Stimulated activated CD8-positive, alpha-beta memory T cell treated with anti-CD3 and anti-CD28 coated beads, Interleukin-4, amount 100 ng/mL, for 1 hour (primary cell): Measurements from ENCODE around the gene FHOD1.

Source experiments
- DNase-seq, 2 donors: peaks; one replicate each; pipeline ENCODE4 v3.0.0-alpha.2; 2020; ENCODE audit warnings: low read depth in 2 of 2, low spot score in 1 of 2

FHOD1 gene

DNA sequence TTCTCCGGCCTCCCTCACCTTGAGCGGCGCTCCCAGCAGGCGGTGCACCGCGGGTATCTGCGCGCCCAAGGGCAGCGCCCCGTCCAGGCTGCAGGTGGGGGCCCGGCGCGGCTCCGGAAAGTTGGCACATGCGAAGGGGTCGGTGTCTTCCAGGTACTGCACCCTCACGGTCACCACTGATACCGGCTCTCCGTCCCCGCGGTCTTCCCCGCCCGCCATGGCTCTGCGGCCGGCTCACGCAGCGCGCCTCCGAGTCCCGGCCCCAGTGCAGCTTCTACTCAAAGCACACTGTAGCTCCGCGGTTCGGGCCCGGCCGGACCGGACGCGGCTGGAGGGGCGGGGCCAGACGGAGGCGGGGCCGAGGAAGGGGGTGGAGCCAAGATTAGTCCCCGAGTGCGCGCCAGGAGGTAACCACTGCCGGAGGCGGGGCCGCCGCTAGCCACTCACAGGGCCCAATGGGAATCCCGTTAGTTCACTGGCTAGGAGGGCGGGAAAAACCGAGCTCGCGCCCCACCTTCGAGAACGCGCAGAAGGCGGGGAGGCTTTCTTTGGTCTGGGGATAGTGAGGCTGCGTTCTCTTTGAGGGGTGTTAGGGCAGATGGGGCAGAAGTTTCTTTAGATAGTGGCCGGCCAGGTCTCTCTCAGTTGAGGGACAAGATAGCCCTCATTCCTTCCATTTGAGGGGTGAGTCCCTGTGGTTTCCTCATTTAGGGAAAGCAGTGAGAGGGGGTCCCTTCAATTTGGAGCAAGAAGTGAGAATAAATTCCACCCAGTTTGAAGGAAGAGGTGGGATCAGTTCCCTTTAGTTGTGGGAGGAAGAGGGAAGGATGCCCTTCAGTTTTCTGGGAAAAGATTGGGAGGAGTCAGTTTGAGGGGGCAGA is at the start of gene FHOD1:
TSS of gene FHOD1 (minus strand) at position 290 of the 881 bp plus-strand sequence. CDS start at position 219, 71 bp downstream.
- peak; percentile 91 to 97 for DNase-seq

DNA sequence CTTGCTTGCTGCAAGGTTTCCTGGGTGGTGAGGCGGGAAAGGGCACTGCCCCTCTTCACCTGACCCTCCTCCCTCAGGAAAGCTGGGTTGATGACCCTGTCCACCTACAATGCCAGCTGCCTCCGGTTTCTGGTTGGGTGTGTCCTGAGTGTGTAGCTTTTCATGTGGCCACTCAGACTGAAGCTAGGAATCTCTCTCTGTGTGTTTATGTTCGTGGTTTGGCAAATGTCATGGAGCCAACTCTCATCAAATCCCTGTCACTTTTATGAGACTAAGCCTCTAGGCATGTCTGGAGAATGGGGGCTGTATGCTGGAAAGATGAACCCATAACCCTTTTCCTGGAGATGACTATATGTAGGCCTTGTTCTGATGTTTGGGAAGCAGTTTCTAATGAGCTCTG is 49.1 kb upstream of the FHOD1 start:
- no peak for DNase-seq

DNA sequence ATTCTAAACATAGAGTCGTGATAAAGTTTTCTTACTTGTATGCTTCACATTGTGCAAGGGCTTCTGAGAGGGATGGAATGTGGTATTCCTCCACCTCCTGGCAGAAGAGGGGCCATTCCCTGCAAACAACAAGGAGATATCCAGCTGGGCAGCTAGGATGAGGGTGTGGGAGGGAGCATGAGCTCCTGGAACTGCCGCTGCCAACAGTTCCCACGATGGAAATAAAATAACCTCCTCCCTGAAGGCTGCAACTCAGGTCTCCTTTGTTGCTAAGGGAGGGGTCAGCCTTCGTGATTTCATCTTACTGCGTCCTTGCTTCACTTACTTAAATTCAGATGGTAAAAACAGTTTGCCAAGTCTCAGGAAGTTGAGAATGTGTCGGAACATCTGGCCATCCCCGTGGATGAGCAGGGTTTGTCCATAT is 47.7 kb upstream of the FHOD1 start:
- DNase-seq: no peak

DNA sequence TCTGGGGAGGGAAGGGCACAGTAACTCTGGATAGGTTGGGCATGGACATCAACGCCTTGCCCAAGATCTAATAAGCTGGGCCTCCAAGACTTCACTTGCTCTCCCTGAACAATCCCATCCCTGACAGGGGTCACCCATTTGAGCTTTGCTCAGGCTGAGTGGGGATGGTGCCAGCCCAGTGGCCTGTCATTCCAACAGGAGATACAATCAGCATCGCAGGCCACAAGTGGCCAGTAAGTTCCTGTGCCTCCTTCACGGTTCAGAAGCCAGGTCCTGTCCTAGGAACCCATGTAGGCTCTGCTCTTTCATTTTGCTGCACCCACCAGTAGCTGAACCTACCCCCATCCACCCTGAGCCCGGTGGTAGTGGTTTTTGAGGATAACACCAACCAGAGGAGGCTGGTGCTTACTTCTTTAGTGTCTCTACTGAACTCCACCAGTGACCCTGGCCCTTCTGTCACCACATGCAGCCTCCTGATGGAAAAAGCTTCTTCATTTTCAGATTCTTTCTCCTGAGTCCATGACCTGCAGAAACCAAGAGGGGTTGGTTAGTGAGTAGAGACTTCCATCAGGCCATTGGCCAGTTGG is 47.0 kb upstream of the FHOD1 start:
- DNase-seq: no peak

DNA sequence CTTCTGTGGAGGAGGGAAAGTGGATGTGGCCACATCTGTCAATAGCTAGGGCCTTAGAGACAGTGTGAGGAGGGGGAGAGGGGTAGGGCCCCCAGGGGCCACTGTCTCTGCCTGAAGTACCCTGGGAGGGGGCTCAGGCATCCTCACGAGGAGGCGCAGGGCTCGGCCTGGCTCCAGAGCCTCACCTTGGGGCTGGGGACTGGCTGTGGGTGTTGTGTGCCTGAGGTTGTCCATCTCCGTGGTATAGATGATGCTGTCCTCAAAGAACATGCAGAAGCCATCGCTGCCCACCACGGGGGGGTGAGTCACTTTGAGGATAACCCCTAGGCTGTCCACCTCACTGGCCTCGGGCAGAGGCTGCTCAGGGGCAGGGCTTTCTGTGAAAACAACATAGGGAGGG is 44.2 kb upstream of the FHOD1 start:
- no peak for DNase-seq

DNA sequence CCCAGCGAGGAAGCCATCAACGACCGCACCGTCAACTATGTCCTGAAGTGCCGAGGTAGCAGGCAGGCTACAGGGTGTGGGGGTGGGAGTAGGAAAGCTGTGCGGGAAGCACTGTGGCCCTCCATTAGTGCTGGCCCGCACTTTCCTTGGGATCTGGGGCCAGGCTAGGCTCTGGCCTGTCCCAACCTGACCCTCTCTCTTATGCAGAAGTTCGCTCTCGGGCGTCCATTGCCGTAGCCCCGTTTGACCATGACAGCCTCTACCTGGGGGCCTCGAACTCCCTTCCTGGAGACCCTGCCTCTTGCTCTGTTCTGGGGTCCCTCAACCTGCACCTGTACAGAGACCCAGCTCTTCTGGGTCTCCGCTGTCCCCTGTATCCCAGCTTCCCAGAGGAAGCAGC is 40.7 kb upstream of the FHOD1 start:
- DNase-seq: no peak

DNA sequence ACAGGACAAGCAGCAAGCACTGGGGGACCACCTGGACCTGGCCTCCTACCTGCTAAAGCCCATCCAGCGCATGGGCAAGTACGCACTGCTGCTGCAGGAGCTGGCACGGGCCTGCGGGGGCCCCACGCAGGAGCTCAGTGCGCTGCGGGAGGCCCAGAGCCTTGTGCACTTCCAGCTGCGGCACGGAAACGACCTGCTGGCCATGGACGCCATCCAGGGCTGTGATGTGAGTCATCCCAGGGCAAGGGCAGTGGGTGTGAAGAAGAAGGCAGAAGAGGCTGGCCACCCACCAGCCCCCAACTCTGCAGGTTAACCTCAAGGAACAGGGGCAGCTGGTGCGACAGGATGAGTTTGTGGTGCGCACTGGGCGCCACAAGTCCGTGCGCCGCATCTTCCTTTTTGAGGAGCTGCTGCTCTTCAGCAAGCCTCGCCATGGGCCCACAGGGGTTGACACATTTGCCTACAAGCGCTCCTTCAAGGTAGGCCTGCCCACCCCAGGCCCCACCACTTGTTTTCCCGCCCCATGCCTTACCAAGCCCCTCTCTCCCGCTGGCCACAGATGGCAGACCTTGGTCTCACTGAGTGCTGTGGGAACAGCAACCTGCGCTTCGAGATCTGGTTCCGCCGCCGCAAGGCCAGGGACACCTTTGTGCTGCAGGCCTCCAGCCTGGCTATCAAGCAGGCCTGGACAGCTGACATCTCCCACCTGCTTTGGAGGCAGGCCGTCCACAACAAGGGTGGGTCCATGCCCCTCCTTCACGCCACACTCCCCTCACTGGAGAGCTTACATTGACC is 39.4 kb upstream of the FHOD1 start:
- no peak for DNase-seq

DNA sequence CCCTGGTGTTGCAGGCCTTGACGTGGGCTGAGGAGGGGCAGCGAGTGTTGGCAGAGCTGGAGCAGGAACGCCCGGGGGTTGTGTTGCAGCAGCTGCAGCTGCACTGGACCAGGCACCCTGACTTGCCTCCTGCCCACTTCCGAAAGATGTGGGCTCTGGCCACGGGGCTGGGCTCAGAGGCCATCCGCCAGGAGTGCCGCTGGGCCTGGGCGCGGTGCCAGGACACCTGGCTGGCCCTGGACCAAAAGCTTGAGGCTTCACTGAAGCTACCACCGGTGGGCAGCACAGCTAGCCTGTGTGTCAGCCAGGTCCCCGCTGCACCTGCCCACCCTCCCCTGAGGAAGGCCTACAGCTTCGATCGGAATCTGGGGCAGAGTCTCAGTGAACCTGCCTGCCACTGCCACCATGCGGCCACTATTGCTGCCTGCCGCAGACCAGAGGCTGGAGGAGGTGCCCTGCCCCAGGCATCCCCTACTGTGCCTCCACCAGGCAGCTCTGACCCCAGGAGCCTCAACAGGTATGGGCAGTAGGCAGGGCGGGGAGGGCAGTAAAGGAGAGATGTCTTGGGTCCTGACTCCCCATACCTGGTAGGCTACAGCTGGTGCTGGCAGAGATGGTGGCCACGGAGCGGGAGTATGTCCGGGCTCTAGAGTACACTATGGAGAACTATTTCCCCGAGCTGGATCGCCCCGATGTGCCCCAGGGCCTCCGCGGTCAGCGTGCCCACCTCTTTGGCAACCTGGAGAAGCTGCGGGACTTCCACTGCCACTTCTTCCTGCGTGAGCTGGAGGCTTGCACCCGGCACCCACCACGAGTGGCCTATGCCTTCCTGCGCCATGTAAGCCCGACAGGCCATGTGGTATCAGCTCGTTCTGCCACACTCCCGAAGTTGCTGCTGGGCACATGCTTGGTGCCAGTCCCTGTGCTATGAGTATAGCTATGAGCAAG is 37.7 kb upstream of the FHOD1 start:
- no peak for DNase-seq

DNA sequence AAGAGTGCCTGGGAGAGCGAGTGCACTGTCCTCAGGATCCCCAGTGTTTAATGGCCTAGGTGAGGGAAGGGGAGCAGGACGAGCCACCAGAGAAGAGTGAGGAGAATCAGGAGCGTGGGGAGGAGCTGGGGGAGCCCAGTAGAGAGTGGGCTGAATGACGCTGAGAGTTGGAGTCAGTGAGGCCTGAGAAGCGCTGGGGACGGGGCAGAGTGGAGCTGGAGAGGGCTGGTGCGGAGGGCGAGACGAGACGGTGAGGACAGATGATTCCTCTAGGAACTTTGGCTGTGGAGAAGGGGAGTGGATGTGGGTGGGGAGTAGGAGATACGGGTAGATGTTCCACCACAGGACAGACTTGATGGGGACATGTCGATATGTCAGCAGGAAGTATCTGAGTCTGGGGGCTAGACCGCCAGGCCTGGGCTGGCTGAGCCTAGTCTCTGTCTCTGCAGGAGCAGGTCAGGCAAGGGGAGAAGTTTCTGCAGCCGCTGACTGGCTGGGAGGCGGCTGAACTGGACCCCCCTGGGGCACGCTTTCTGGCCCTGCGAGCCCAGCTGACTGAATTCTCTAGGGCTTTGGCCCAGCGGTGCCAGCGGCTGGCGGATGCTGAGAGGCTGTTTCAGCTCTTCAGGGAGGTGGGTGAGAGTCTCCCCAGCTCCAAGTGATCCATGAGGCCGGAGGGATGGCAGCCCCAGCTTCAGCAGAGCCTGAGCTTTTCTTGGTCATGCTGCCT is 36.7 kb upstream of the FHOD1 start:
- no peak for DNase-seq

DNA sequence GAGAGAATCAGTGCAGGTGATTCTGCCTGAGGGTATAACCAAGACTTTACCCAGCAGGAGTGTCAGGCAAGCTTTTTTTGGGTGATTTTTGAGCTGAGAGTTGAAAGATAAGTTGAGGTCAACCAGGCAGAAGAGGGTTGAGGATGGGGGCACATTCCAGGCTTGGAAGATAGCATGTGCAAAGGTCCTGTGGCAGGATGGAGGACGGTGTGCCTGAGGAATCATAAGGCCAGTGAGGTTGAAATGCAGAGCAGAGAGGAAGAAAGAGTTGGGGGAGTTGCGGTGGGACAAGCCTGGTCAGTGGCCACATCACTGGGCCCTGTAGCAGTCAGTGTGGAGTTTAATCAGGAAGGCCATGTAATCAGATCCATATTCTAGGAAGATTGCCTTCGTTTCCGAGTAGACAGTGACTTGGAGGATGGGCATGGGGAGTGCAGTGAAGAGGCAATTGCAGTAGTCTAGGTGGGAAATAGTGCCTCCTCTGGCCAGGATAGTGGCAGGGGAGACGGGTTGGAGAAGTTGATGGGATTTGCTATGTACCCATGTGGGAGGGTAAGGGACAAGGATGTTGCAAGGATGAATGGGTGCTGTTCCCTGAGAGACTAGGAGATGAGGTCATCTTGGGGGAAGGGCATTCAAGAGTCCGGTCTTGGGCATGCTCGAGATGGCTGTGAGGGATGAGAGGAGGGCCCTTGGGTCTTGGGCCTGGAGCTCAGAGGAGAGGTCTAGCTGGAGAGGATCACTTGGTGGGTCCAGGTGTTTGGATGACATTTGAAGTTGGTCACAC is 36.0 kb upstream of the FHOD1 start:
- DNase-seq: no peak

DNA sequence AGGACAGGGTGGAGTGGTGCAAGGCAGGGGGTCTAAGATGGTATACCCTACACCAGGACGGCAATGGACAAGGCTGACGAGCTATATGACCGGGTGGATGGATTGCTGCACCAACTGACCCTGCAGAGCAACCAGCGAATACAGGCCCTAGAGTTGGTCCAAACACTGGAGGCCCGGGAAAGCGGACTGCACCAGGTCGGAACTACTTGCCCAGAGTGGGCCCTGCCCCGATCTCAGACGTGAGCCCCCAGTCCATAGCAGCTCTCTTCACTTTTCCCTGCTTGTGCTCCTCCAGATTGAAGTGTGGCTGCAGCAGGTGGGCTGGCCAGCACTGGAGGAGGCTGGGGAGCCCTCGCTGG is 35.1 kb upstream of the FHOD1 start:
- DNase-seq: no peak

DNA sequence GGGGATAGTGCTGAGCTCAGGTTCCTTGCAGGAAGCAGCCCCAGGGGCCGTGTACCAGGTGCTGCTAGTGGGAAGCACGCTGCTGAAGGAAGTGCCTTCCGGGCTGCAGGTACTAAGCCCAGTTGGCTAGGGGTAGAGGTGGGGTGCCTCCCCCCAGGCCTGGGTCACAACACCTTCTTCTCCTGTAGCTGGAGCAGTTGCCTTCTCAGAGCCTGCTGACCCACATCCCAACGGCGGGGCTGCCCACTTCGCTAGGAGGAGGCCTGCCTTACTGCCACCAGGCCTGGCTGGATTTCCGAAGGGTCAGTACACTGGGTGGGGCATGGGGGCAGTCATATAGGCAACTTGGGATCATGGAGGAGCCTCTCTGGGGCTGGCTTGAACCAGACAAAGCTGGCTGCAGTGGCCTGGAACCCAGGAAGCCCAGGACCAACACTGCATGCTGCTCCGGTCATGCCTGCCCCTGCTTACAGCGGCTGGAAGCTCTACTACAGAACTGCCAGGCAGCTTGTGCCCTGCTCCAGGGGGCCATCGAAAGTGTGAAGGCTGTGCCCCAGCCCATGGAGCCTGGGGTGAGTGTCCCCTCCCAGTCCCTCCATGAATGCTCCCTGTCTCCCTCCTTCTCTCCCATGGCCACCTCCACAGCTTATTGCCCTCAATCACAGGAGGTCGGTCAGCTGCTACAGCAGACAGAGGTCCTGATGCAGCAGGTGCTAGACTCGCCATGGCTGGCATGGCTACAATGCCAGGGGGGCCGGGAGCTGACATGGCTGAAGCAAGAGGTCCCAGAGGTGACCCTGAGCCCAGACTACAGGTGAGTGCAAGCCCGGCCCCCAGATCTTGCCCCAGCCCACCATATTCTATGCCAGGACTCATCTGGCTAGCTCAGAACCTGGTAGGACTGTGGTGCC is 34.5 kb upstream of the FHOD1 start:
- DNase-seq: no peak

DNA sequence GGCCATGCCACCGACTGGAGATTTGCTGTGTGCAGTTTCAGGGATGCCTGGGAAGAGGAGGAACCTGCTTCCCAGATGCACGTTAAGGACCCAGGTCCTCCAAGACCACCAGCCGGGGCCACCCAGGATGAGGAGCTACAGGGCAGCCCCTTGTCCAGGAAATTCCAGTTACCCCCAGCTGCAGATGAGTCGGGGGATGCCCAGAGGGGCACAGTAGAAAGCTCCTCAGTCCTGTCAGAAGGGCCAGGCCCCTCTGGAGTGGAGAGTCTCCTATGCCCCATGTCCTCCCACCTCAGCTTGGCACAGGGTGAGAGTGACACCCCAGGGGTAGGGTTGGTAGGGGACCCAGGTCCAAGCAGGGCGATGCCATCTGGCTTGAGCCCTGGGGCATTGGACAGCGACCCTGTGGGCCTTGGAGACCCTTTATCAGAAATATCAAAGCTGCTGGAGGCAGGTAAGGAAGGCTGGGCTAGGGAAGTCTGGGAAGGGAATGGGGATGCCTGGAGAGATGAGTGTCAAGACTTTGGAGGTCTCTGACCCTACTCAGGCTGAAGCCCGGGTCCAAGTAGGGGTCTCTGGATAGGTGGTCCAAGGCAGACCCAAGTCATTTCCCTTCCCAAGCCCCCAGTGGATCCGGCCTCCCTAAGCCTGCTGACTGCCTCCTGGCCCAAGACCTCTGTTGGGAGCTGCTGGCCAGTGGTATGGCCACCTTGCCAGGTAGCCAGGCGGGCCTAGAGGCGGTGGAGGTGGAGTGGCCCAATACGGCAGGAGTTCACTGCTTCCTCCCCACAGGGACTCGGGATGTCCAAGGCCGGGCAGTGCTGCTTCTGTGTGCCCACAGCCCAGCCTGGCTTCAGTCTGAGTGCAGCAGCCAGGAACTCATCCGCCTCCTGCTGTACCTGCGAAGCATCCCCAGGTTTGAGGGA is 33.1 kb upstream of the FHOD1 start:
- DNase-seq: no peak

DNA sequence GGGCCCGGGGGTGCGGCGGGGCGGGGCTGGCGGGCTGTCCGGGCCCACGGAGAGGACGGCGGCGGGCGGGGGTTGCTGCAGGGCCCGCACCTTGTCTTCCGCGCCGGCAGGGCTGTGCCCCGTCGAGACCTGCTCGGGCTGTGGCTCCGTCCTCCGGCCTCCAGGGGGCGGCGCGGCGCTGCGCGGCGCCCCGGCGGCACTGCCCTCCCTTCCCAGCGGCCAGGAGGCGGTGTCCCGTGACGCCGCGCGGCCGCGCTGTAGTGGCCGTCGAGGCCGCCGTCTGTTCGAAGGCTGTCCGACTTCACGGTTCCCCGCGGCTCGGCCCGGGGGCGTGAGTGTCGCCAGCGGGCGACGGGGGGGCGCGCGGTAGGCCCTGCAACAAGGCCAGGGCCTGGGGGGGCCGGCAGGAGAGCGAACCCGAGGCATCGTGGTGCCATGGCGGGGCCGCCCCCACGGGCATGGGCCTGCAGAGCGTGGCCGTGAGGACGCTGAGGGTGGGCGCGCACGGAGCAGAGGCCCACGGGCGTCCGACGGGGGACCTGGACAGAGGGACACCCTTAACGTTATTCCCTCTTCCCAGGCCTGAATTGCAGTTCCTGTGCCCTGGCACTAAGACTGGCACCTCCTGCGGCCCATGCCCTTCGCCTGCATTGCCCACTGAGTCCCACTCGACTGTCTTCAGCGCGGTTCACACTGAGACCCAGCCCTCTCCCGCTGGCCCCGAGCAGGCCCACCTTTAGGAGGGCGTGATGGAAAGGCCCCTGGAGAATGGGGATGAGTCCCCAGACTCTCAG is 32.2 kb upstream of the FHOD1 start, which contains the start of gene PLEKHG4:
TSS of gene PLEKHG4 (plus strand) at position 237 of the 794 bp plus-strand sequence. CDS start at position 750, 513 bp downstream.
- peak; percentile 35 to 67 for DNase-seq

DNA sequence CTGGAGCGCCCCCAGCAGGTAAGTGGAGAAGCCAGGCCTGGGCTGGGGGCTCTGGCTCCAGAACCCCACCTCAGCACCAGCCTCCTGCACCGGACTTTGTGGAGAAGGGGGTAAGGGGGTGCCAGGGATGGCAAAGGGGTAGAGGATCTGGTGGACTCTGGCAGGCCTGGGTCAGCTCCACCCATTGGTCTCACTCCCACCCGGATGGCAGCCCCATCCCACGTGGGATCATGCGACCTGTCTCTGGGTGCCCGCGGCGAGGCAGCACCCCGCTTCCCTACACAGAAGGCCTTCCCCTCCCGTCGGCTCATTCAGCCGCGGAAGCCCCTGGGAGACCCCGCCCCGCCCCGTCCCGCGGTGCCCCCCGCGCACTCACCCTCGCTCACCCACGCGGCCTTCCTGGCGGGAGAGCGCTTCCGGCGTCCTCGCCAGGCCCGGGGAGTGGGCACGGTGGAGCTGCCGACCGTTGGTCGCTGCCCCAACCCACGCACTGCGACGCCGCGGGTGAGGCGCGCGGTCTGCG is 31.6 kb upstream of the FHOD1 start:
- DNase-seq: peak in 1 of 2 donors; percentile 3
